Heart left ventricle (tissue), 16 donors: Measurements from ENCODE around the gene PRSS3. TPM values are rescaled to one million over a fixed set of nuclear protein-coding genes. Genes with fewer than 3 reads are reported as not detected.
"Not testable (repeated sequence)": the region's sequence is repeated elsewhere in the genome, so short reads cannot be mapped to it uniquely, and the experiment has no call there.

Experiments
- ATAC-seq, 4 donors: fragments of 200-7000 bp; cut with Tn5 transposase; one replicate each; pipeline ENCODE4 v1.9.1; 2020 to 2022; ENCODE audit warnings: moderate library complexity in 4 of 4, mild to moderate bottlenecking in 3 of 4, moderate number of reproducible peaks in 1 of 4
- DNase-seq, 5 donors: peaks; one replicate each; pipeline ENCODE4 v3.0.0-alpha.2; 2020
- H3K27ac ChIP-seq, 12 donors: fragments of 200-600 bp; sonication (generic) in 4 of 12; one replicate each; pipeline versions ENCODE4 v1.5.0 to v1.8.0; 2016 to 2022; ENCODE audit warnings: mild to moderate bottlenecking in 2 of 12
- H3K27me3 ChIP-seq, 9 donors: fragments of 200-600 bp; sonication (generic) in 2 of 9; one replicate each; pipeline versions ENCODE4 v1.5.1 to v1.8.0; 2016 to 2022; ENCODE audit warnings: mild to moderate bottlenecking in 3 of 9
- H3K36me3 ChIP-seq, 9 donors: fragments of 200-600 bp; sonication (generic) in 2 of 9; one replicate each; pipeline versions ENCODE4 v1.5.0 to v1.8.0; 2018 to 2022; ENCODE audit warnings: mild to moderate bottlenecking in 2 of 9
- H3K4me1 ChIP-seq, 12 donors: fragments of 200-600 bp; sonication (generic) in 4 of 12; one replicate each; pipeline versions ENCODE4 v1.5.0 to v1.8.0; 2016 to 2022; ENCODE audit warnings: mild to moderate bottlenecking in 3 of 12
- H3K4me3 ChIP-seq, 12 donors: fragments of 200-600 bp; sonication (generic) in 4 of 12; one replicate each; pipeline versions ENCODE4 v1.5.0 to v1.8.0; 2017 to 2022; ENCODE audit warnings: mild to moderate bottlenecking in 9 of 12, moderate library complexity in 4 of 12
- H3K9me3 ChIP-seq, 12 donors: fragments of 200-600 bp; sonication (generic) in 4 of 12; one replicate each; pipeline versions ENCODE4 v1.5.0 to v1.8.0; 2016 to 2022; ENCODE audit warnings: mild to moderate bottlenecking in 1 of 12
- POLR2A ChIP-seq, 2 donors: fragments of 450-650 bp; IDR thresholded peaks; one replicate each; pipeline ENCODE4 v1.6.1; 2017; ENCODE audit warnings: antibody characterized with exemption in 2 of 2, mild to moderate bottlenecking in 2 of 2, moderate library complexity in 2 of 2
- WGBS, 4 donors: extraction: QIAGEN DNeasy Blood & Tissue Kit in 2 of 4; methylation state at CpG; one replicate each; pipeline versions ENCODE4 v1.1.5 to v1.1.7; 2013 to 2018; 5-methylcytosine and 5-hydroxymethylcytosine counted together
- intact Hi-C, 10 donors: fragments of 100-400 bp; cut with DNase I; formaldehyde crosslinking; loops; one replicate each; pipeline versions ENCODE4 v1.11.1 to v1.14.2; 2022
- polyA plus RNA-seq, 2 donors: library from polyadenylated mRNA; stranded (reverse); fragments of 200-250 nt; gene quantifications; one replicate each; pipeline ENCODE4 v1.2.3, GENCODE V29; 2013
- total RNA-seq, 9 donors: library from RNA; depleted of rRNA in 2 of 9; stranded (reverse); fragments of >200 nt in 2 of 9; fragmentation: NEBNext Ultra II Directional in 3 of 9; extraction: Animal tissue kit (Norgen Biotek cat#: 25700) in 3 of 9; gene quantifications; one replicate each; pipeline versions ENCODE4 v1.1.0 to v1.2.4, GENCODE V29; 2016 to 2023
- TF ChIP-seq, protein P1 (sequence below), 12 donors: fragments of 200-600 bp; sonication (generic) in 4 of 12; IDR thresholded peaks; one replicate each; pipeline versions ENCODE4 v1.5.0 to v1.8.0; 2018 to 2022; ENCODE audit warnings: antibody characterized with exemption in 12 of 12, mild to moderate bottlenecking in 5 of 12
- donor health status: ischemic (EF 13 %, LVEDD 7.1; RV severe dilation, severe dysfunction).
- donor health status: healthy with polysubstance abuse.
- donor health status: DM: no; HTN: yes; CAD: no.
- donor health status: DM: no; HTN: no; CAD: no.
- donor health status: ischemic (EF 25% LVEDD 6.9; RV normal size, moderate dysfunction).
- donor health status: ischemic (EF 25% LVEDD 5.7; RV mildly dilated, moderate dysfunction).
- donor health status: healthy.
- donor health status: DM: yes; HTN: yes; CAD: no.
- donor health status: ischemic (EF 35%, LVEDD 5.7; RV mildly dilated, moderate dysfunction).
- donor health status: nonischemic (EF 11% LVEDD 7.7; RV severe dilation, severe dysfunction).
- donor health status: DM: yes; HTN: yes; CAD: no.
- donor health status: PGD.
- donor health status: ischemic (EF 29% LVEDD 5.4; RV normal size, mild dysfunction).
- donor health status: nonischemic (EF 23%, LVEDD 6.1; RV moderate dilation, normal function).

Gene PRSS3
- total and polyA plus RNA-seq, 11 donors: 0.58 to 1.4 (median 1.0) TPM; not detected in 7

DNA sequence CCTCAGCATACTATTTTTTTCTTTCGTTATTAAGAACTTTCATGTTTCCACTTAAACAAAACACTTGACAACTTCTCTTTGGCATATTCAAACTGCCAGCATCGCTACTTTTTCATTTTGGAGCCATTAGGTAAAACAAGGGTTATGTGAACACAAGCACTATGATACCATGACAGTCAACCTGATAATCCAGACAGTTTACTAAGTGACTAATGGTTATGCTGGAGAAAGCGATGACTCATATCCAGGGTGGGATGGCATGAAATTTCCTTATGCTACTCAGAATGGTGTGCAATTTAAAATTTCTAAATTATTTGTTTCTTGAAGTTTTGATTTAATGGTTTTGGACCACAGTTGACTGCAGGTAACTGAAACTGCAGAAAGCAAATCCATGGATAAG lies 29.9 kb upstream of the PRSS3 start:
- 92 to 94% (median 92%) methylated on average over 3 of the region's 3 CpGs for WGBS, 4 donors
- TF ChIP-seq, protein P1, sequence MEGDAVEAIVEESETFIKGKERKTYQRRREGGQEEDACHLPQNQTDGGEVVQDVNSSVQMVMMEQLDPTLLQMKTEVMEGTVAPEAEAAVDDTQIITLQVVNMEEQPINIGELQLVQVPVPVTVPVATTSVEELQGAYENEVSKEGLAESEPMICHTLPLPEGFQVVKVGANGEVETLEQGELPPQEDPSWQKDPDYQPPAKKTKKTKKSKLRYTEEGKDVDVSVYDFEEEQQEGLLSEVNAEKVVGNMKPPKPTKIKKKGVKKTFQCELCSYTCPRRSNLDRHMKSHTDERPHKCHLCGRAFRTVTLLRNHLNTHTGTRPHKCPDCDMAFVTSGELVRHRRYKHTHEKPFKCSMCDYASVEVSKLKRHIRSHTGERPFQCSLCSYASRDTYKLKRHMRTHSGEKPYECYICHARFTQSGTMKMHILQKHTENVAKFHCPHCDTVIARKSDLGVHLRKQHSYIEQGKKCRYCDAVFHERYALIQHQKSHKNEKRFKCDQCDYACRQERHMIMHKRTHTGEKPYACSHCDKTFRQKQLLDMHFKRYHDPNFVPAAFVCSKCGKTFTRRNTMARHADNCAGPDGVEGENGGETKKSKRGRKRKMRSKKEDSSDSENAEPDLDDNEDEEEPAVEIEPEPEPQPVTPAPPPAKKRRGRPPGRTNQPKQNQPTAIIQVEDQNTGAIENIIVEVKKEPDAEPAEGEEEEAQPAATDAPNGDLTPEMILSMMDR (IDR thresholded peaks at IDR 0.05): no peak
- TF ChIP-seq POLR2A (IDR thresholded peaks at IDR 0.05): no peak
- peaks cover 0 to 3% (median 0%) of the 10 kb centered on the region in 9 donors for H3K27me3 ChIP-seq
- no peak overlapping the region for H3K27ac ChIP-seq
- no peaks in the 10 kb centered on the region for H3K9me3 ChIP-seq
- H3K4me1 ChIP-seq: no peaks in the 10 kb centered on the region
- no peaks in the 10 kb centered on the region for H3K36me3 ChIP-seq
- intact Hi-C loops: no loop called here
- no peak for DNase-seq
- no peak overlapping the region for H3K4me3 ChIP-seq
- no peak for ATAC-seq

DNA sequence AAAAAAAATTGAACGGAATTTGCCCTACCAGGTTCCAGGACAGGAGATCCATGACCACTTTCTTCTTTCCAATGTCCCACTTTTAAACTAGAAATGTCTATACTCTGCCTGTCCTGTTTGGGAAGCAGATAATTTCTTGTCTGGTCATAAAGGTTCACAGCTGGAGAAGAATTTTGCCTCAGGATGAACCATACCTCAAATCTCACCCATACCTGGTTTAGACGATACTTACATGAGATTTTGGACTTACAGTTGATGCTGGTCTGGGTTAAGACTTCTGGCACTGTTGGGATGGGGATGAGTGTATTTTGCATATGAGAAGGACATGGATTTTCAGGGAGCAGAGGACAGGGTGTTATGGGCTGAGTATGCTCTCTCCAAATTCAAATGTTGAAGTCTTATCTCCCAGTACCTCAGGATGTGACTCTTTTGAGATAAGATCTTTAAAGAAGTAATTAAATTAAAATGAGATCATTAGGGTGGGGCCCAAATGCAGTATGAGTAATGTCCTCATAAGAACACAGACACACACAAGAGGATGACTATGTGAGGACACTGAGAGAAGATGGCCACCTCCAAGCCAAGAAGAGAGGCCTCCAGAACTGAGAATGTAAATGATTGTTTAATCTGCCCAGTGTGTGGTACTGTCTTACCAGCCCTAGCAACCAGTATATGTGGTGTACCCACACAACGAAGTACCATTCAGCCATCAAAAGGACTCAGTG lies 25.0 kb upstream of the PRSS3 start:
- intact Hi-C loops, H3K36me3 ChIP-seq, H3K27ac ChIP-seq, H3K27me3 ChIP-seq, H3K4me1 ChIP-seq, H3K9me3 ChIP-seq, H3K4me3 ChIP-seq, ATAC-seq, DNase-seq: not testable (repeated sequence)
- WGBS, 4 donors: 82 to 95% (median 91%) methylated on average over 3 of the region's 3 CpGs

DNA sequence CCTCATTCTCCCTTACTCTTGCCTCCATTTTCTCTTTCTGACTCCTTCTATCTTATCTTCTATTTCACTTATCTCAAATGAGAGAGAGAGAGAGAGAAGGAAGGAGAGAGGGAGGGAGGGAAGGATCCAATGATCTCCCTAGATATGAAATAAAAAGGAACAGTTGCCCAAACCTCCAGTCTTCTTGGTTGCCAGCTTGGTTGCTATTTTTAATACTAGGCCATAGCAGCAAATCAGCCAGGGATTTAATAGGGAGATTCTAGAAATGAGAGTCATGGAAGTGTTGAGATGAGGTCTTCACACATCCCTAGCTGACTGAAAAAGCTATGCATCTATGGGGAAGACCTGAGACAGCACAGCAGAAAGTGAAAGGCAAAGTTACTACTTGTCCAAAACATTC lies 22.2 kb upstream of the PRSS3 start:
- ATAC-seq, H3K27ac ChIP-seq: not testable (repeated sequence)

DNA sequence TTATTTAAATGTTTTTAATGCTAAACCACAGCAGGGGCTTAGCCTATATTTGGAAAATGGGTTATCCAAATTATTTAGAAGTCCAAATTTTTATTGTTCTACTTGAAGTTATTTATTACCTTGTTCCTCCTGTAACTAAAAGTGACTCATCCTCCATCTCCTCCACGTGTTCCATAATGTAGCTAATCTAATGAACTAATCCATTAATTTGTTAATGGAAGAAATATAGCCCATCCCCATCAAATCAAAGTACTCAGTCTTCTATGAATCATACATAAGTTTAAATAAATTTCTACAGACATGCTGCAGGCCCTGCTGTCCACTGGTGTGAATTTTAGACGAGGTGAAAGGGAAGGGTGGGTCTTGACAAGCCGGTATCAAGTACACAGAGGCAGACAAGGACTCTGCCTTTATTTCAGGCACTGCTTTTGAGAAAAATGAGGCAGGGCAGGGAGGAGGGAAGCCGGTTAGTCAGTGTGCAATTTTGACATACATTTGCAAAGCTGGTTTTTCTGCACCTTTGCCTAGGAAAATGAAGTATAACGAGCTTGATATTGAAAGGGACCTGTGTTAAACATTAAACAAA lies 21.2 kb upstream of the PRSS3 start:
- not testable (repeated sequence) for H3K27ac ChIP-seq, H3K27me3 ChIP-seq
- 61 to 74% (median 70%) methylated on average over 5 of the region's 5 CpGs for WGBS, 4 donors

More for the DNA sequence above, 22.2 kb upstream of the PRSS3 start:
- H3K27me3 ChIP-seq, H3K9me3 ChIP-seq, intact Hi-C loops, H3K4me3 ChIP-seq, H3K36me3 ChIP-seq, DNase-seq, H3K4me1 ChIP-seq: not testable (repeated sequence)

DNA sequence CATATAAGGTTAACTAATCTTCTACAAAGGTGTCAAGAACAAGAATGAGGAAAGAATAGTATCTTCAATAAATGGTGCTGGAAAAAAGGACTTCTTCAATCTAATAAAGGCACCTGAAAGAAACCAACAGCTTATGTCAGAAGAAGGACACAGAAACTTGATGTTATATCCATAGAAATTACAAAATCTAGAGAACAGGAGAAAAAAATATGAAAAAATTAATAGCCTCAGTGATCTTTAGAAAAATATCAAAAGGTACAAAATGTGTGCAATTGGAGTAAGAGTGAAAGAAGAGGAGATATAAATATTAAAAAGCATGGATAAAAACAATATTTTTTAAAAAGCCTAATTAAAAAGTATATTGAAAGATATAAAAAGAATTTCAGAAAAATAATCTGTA lies 18.8 kb upstream of the PRSS3 start:
- DNase-seq (no peak), ATAC-seq (no peak)
- Histone ChIP-seq H3K27ac (no peak overlapping the region), H3K27me3 (peaks cover 0 to 4% (median 0%) of the 10 kb centered on the region in 9 donors), H3K36me3 (no peaks in the 10 kb centered on the region), H3K4me1 (no peaks in the 10 kb centered on the region), H3K4me3 (no peak overlapping the region), H3K9me3 (peaks cover 0 to 5% (median 0%) of the 10 kb centered on the region in 12 donors)
- intact Hi-C loops: no loop called here
- TF ChIP-seq, protein P1 (IDR thresholded peaks at IDR 0.05): no peak
- no peak for TF ChIP-seq POLR2A (IDR thresholded peaks at IDR 0.05)

More for the DNA sequence above, 21.2 kb upstream of the PRSS3 start:
- ATAC-seq, H3K4me3 ChIP-seq, H3K9me3 ChIP-seq, H3K4me1 ChIP-seq, H3K36me3 ChIP-seq, intact Hi-C loops, DNase-seq: not testable (repeated sequence)
